Breast epithelium (tissue), 4 donors: ENCODE data around the gene GATC. TPM values are rescaled to one million over a fixed set of nuclear protein-coding genes. Genes with fewer than 3 reads are reported as not detected.
"Not testable (repeated sequence)": the region's sequence is repeated elsewhere in the genome, so short reads cannot be mapped to it uniquely, and the experiment has no call there.

Experiments used
- DNase-seq, 2 donors: peaks; one replicate each; pipeline ENCODE4 v3.0.0-alpha.2; 2019; ENCODE audit warnings: low spot score in 2 of 2
- H3K27ac ChIP-seq, 2 donors: fragments of 200-600 bp; sonication (generic) in 1 of 2; one replicate each; pipeline ENCODE4 v1.5.1; 2016 to 2019; ENCODE audit warnings: mild to moderate bottlenecking in 1 of 2
- H3K27me3 ChIP-seq, 2 donors: fragments of 200-600 bp; sonication (generic) in 1 of 2; one replicate each; pipeline versions ENCODE4 v1.5.1 to v1.6.0; 2017 to 2019; ENCODE audit warnings: control low read depth in 1 of 2, mild to moderate bottlenecking in 1 of 2
- H3K36me3 ChIP-seq: fragments of 200-600 bp; one replicate; pipeline ENCODE4 v1.5.1; 2019
- H3K4me1 ChIP-seq, 2 donors: fragments of 200-600 bp; sonication (generic); one replicate each; pipeline ENCODE4 v1.5.1; 2016 to 2019; ENCODE audit warnings: control low read depth in 1 of 2
- H3K4me3 ChIP-seq, 3 donors: fragments of 200-600 bp; sonication (generic); 1 replicate in 2 of 3; 2 replicates in 1 of 3; pipeline ENCODE4 v1.5.1; 2016 to 2019; ENCODE audit warnings: mild to moderate bottlenecking in 3 of 3, moderate library complexity in 2 of 3
- H3K9me3 ChIP-seq, 2 donors: fragments of 200-600 bp; sonication (generic) in 1 of 2; one replicate each; pipeline ENCODE4 v1.5.1; 2016 to 2019; ENCODE audit warnings: control low read depth in 1 of 2
- CTCF ChIP-seq, 3 donors: fragments of 450-650 bp; IDR thresholded peaks; one replicate each; pipeline ENCODE4 v1.5.1; 2016 to 2017; ENCODE audit warnings: antibody characterized with exemption in 3 of 3, mild to moderate bottlenecking in 3 of 3, moderate library complexity in 3 of 3
- POLR2A ChIP-seq: fragments of 450-650 bp; IDR thresholded peaks from one replicate; pipeline ENCODE4 v1.6.1; 2016; ENCODE audit warnings: antibody characterized with exemption, mild to moderate bottlenecking, moderate library complexity
- POLR2AphosphoS5 ChIP-seq, 3 donors: sonication (generic); formaldehyde crosslinking; IDR thresholded peaks; one replicate each; pipeline ENCODE4 v1.6.1; 2017; ENCODE audit warnings: antibody characterized with exemption in 3 of 3
- intact Hi-C: fragments of 100-400 bp; cut with DNase I; formaldehyde crosslinking; loops from one replicate; pipeline ENCODE4 v1.15.1; 2023; ENCODE audit warnings: low total_unique reads
- total RNA-seq, 3 donors: library from RNA; depleted of rRNA; stranded (reverse); fragments of >200 nt; gene quantifications; one replicate each; pipeline ENCODE4 v1.1.0, GENCODE V29; 2016

GATC gene
- total RNA-seq, 3 donors from 2014 or later = 26.5 to 35.8 (median 32.5) TPM

- H3K27me3 ChIP-seq = no peaks in the 10 kb centered on the region
- no peak overlapping the region for H3K27ac ChIP-seq
- no peaks in the 10 kb centered on the region for H3K36me3 ChIP-seq
- H3K9me3 ChIP-seq = no peaks in the 10 kb centered on the region
- TF ChIP-seq CTCF (IDR thresholded peaks at IDR 0.05) = no peak
- no peak overlapping the region for H3K4me3 ChIP-seq
- peaks cover 0 to 15% of the 10 kb centered on the region in 2 donors for H3K4me1 ChIP-seq
- intact Hi-C loops = loop anchor here (5.0 kb wide), 1 partner anchor 1474 kb away; no protein-coding TSS in a partner anchor
- no peak for DNase-seq
These were observed 1.7 kb downstream of the GATC start for GRCh38 chr12:120447992-120448391.

- H3K4me3 ChIP-seq, H3K4me1 ChIP-seq, H3K27me3 ChIP-seq, intact Hi-C loops, H3K27ac ChIP-seq, H3K9me3 ChIP-seq, DNase-seq, H3K36me3 ChIP-seq: not testable (repeated sequence)
These were observed 6.3 kb downstream of the GATC start for GRCh38 chr12:120452524-120452923.

GRCh38 chr12:120453060-120453750, 7.0 kb downstream of the GATC start:
- intact Hi-C loops = no loop called here
- H3K27ac ChIP-seq = no peak overlapping the region
- H3K9me3 ChIP-seq = no peaks in the 10 kb centered on the region
- no peaks in the 10 kb centered on the region for H3K27me3 ChIP-seq
- H3K36me3 ChIP-seq = peaks cover 3% of the 10 kb centered on the region
- no peak overlapping the region for H3K4me3 ChIP-seq
- TF ChIP-seq CTCF (IDR thresholded peaks at IDR 0.05) = no peak
- no peak for TF ChIP-seq POLR2AphosphoS5 (IDR thresholded peaks at IDR 0.05)
- no peak for TF ChIP-seq POLR2A
- H3K4me1 ChIP-seq = no peaks in the 10 kb centered on the region
- DNase-seq = no peak

- DNase-seq = no peak
- Histone ChIP-seq H3K27me3 (no peaks in the 10 kb centered on the region), H3K4me3 (no peak overlapping the region), H3K4me1 (no peaks in the 10 kb centered on the region), H3K9me3 (no peaks in the 10 kb centered on the region), H3K36me3 (peaks cover 3% of the 10 kb centered on the region), H3K27ac (no peak overlapping the region)
- TF ChIP-seq POLR2A (no peak), CTCF (IDR thresholded peaks at IDR 0.05) (peak in 2 of 3 donors; percentile 34 to 41)
- intact Hi-C loops = no loop called here
These were observed 7.7 kb downstream of the GATC start for GRCh38 chr12:120453977-120454376.

- Histone ChIP-seq H3K27me3 (no peaks in the 10 kb centered on the region), H3K27ac (no peak overlapping the region), H3K4me3 (no peak overlapping the region), H3K36me3 (peaks cover 3% of the 10 kb centered on the region), H3K9me3 (no peaks in the 10 kb centered on the region), H3K4me1 (no peaks in the 10 kb centered on the region)
- no peak for TF ChIP-seq CTCF (IDR thresholded peaks at IDR 0.05)
- no peak for TF ChIP-seq POLR2A
- TF ChIP-seq POLR2AphosphoS5 (IDR thresholded peaks at IDR 0.05) = no peak
- intact Hi-C loops = no loop called here
- no peak for DNase-seq
These were observed 9.1 kb downstream of the GATC start for GRCh38 chr12:120455302-120455701.

- TF ChIP-seq POLR2A = no peak
- no peak for TF ChIP-seq POLR2AphosphoS5 (IDR thresholded peaks at IDR 0.05)
- TF ChIP-seq CTCF (IDR thresholded peaks at IDR 0.05) = no peak
- peaks cover 3% of the 10 kb centered on the region for H3K36me3 ChIP-seq
These were observed 10.9 kb downstream of the GATC start for GRCh38 chr12:120457133-120457532.

More at GRCh38 chr12:120457133-120457532, 10.9 kb downstream of the GATC start:
- no peak overlapping the region for H3K4me3 ChIP-seq
- H3K27ac ChIP-seq = no peak overlapping the region
- DNase-seq = no peak
- intact Hi-C loops = no loop called here
- no peaks in the 10 kb centered on the region for H3K27me3 ChIP-seq
- no peaks in the 10 kb centered on the region for H3K4me1 ChIP-seq
- H3K9me3 ChIP-seq = no peaks in the 10 kb centered on the region
